ENCODE results near the gene CKMT1B. TPM values are rescaled to one million over a fixed set of nuclear protein-coding genes. Genes with fewer than 3 reads are reported as not detected.
"Not testable (repeated sequence)": the region's sequence is repeated elsewhere in the genome, so short reads cannot be mapped to it uniquely, and the experiment has no call there.

The CKMT1B gene
- total and polyA plus RNA-seq, 7 donors, result 0.83 to 153 (median 66.1) TPM; not detected in 2

DNA sequence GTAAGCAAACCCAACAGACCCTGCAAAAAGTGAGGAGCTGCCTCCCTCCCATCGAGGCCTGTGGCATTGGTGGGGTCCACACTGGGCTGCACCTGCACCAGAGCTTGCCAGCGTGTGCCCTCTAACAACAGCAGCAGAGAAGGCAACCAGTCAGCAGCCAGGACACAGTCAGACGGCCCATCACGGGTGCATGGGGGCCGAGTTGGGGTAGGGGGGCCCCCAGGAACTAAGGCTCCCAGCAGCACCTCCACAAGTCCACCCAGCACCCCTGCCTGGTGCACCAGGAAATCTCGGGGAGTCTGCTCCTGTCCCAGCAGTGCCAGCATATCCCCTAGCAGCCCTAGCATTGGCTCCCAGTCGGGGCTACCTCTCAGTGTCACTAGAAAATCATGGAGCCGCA is 23.9 kb downstream of the CKMT1B start:
- H3K4me3 ChIP-seq; H3K27ac ChIP-seq; H3K36me3 ChIP-seq; DNase-seq; H3K9me3 ChIP-seq; H3K4me1 ChIP-seq; intact Hi-C loops (cut with DNase I): not testable (repeated sequence)
- H3K27me3 ChIP-seq, result peaks cover 0 to 14% (median 0%) of the 10 kb centered on the region in 3 donors
- WGBS, 2 donors, result 65 to 84% methylated on average over 3 to 4 of the region's 8 CpGs

DNA sequence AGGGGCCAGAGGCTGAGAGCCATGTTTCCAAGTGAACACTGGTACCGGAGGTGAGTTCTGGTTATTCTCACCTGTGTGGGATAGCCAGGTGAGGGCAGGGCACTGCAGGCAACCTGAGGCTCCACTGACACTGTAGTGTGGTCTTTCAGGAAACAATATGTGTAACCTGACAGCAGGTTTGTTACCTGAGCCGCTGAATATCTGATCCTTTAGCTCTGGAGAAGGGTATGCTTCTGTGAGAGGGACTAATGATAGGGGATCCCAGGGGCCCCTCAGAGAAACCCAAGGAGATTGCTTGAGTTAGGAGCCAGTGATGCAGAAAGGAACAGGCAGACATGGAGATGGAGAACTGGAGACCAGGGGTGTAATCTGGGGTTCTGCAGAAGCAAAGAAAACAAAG is 24.9 kb downstream of the CKMT1B start, which contains the start of gene STRC:
TSS of gene STRC (minus strand) at position 101 of the 400 bp plus-strand sequence. CDS start at position 23, 78 bp downstream.
- WGBS, 2 donors, result no CpG with 5 or more reads among the region's 2 CpGs
- H3K9me3 ChIP-seq; H3K36me3 ChIP-seq; H3K4me1 ChIP-seq; intact Hi-C loops (cut with DNase I); H3K27ac ChIP-seq; DNase-seq; H3K4me3 ChIP-seq: not testable (repeated sequence)
- H3K27me3 ChIP-seq, result peaks cover 0 to 14% (median 0%) of the 10 kb centered on the region in 3 donors

GRCh38 chr15:43622068-43622799 is 28.4 kb downstream of the CKMT1B start:
- H3K27ac ChIP-seq; H3K9me3 ChIP-seq; H3K36me3 ChIP-seq; intact Hi-C loops (cut with DNase I); H3K4me3 ChIP-seq; H3K4me1 ChIP-seq; DNase-seq: not testable (repeated sequence)
- 57 to 75% methylated on average over 4 to 5 of the region's 7 CpGs for WGBS, 2 donors
- H3K27me3 ChIP-seq, result peaks cover 0 to 14% (median 0%) of the 10 kb centered on the region in 3 donors

DNA sequence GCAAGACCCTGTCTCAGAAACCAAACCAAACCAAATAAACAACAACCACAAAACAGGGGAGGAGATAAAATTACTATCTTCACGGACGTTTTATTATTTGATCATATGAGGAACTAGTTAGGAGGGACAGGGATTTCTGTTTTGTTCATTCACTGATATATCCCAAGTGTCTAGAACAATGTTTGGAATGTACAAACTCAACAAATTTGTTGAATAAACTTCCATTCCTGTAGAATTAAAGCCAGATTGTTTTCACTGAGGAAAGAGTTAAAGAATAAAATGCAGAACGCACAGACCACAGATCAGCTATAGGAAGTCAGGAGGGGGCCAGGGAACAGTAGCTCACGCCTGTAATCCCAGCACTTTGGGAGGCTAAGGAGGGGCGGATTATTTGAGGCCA is 31.3 kb downstream of the CKMT1B start:
- no peaks in the 10 kb centered on the region for H3K36me3 ChIP-seq
- TF ChIP-seq POLR2A (IDR thresholded peaks at IDR 0.05) (no peak), EP300 (IDR thresholded peaks at IDR 0.05) (no peak), POLR2AphosphoS5 (IDR thresholded peaks at IDR 0.05) (no peak)
- TF ChIP-seq, protein P1, sequence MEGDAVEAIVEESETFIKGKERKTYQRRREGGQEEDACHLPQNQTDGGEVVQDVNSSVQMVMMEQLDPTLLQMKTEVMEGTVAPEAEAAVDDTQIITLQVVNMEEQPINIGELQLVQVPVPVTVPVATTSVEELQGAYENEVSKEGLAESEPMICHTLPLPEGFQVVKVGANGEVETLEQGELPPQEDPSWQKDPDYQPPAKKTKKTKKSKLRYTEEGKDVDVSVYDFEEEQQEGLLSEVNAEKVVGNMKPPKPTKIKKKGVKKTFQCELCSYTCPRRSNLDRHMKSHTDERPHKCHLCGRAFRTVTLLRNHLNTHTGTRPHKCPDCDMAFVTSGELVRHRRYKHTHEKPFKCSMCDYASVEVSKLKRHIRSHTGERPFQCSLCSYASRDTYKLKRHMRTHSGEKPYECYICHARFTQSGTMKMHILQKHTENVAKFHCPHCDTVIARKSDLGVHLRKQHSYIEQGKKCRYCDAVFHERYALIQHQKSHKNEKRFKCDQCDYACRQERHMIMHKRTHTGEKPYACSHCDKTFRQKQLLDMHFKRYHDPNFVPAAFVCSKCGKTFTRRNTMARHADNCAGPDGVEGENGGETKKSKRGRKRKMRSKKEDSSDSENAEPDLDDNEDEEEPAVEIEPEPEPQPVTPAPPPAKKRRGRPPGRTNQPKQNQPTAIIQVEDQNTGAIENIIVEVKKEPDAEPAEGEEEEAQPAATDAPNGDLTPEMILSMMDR (IDR thresholded peaks at IDR 0.05), result no peak
- no peak for DNase-seq
- H3K9me3 ChIP-seq, result no peaks in the 10 kb centered on the region
- H3K27me3 ChIP-seq, result peaks cover 0 to 5% (median 0%) of the 10 kb centered on the region in 3 donors
- no peak overlapping the region for H3K27ac ChIP-seq
- WGBS, 2 donors, result 16 to 27% methylated on average over 5 of the region's 5 CpGs
- H3K4me1 ChIP-seq, result no peaks in the 10 kb centered on the region
- no peak overlapping the region for H3K4me3 ChIP-seq
- intact Hi-C loops (cut with DNase I), result no loop called here

GRCh38 chr15:43626937-43627336 is 33.1 kb downstream of the CKMT1B start:
- H3K27ac ChIP-seq; H3K4me3 ChIP-seq; H3K9me3 ChIP-seq; H3K4me1 ChIP-seq; H3K27me3 ChIP-seq; DNase-seq; intact Hi-C loops (cut with DNase I); H3K36me3 ChIP-seq: not testable (repeated sequence)

- H3K36me3 ChIP-seq; DNase-seq; intact Hi-C loops (cut with DNase I); H3K9me3 ChIP-seq; H3K27ac ChIP-seq; H3K27me3 ChIP-seq; H3K4me3 ChIP-seq; H3K4me1 ChIP-seq: not testable (repeated sequence)
- WGBS, 2 donors, result 84 to 90% methylated on average over 8 of the region's 8 CpGs
Measured at GRCh38 chr15:43638464-43639204, 44.8 kb downstream of the CKMT1B start.

Small RNA genes lying within 50 kb of the gene (small RNA-seq; reads per million reads assigned to genes)
- gene PDIA3P2 (0 reads per million in 3 donors), gene RNU6-554P (0 reads per million in 3 donors), gene RNU6-610P (0 reads per million in 3 donors)

Other genes with a start within 250 kb of the CKMT1B start
- gene ZSCAN29, start 223.0 kb upstream of the CKMT1B start, total RNA-seq, result 10 to 100 TPM; 14.6 to 19.7 (median 19.7) TPM
- gene ZSCAN29, start 223.0 kb upstream of the CKMT1B start, polyA plus RNA-seq, result 10 to 100 TPM in 1 of 3 donors, 1 to 10 TPM in 2; 6.0 to 11.1 (median 6.9) TPM
- gene TUBGCP4, start 222.9 kb upstream of the CKMT1B start, total RNA-seq, result 10 to 100 TPM; 10.2 to 14.6 (median 12.1) TPM
- gene TUBGCP4, start 222.9 kb upstream of the CKMT1B start, polyA plus RNA-seq, result 10 to 100 TPM in 1 of 3 donors, 1 to 10 TPM in 2; 1.8 to 11.2 (median 2.5) TPM
- 10 to 100 TPM; 38.3 to 63.4 (median 41.1) TPM for gene TP53BP1, start 100.9 kb upstream of the CKMT1B start, total RNA-seq
- 10 to 100 TPM in 1 of 3 donors, 1 to 10 TPM in 2; 1.8 to 13.5 (median 6.6) TPM for gene TP53BP1, start 100.9 kb upstream of the CKMT1B start, polyA plus RNA-seq
- gene MAP1A, start 76.4 kb upstream of the CKMT1B start, total RNA-seq, result 10 to 100 TPM; 25.2 to 61.2 (median 32.3) TPM
- gene MAP1A, start 76.4 kb upstream of the CKMT1B start, polyA plus RNA-seq, result 1 to 10 TPM in 2 of 3 donors, under 1 TPM in 1; 0.23 to 4.8 (median 1.2) TPM
- gene PPIP5K1, start 3.8 kb upstream of the CKMT1B start, total RNA-seq, result 10 to 100 TPM in 3 of 4 donors, 1 to 10 TPM in 1; 8.3 to 44.6 (median 18.3) TPM
- gene PPIP5K1, start 3.8 kb upstream of the CKMT1B start, polyA plus RNA-seq, result 10 to 100 TPM in 2 of 3 donors, 1 to 10 TPM in 1; 4.8 to 23.9 (median 13.2) TPM
- gene STRC, start 24.8 kb downstream of the CKMT1B start, total RNA-seq, result under 1 TPM in 3 of 4 donors, not detected in 1; under 0.01 to 0.71 (median 0.68) TPM
- gene STRC, start 24.8 kb downstream of the CKMT1B start, polyA plus RNA-seq, result under 1 TPM in 1 of 3 donors, not detected in 2; 0.51 TPM
- 1 to 10 TPM; 1.8 to 6.9 (median 5.2) TPM for gene CATSPER2, start 54.8 kb downstream of the CKMT1B start, total RNA-seq
- 1 to 10 TPM in 1 of 3 donors, under 1 TPM in 1, not detected in 1; under 0.01 to 3.4 TPM for gene CATSPER2, start 54.8 kb downstream of the CKMT1B start, polyA plus RNA-seq
- gene CKMT1A, start 99.8 kb downstream of the CKMT1B start, total RNA-seq, result 1 to 10 TPM in 1 of 4 donors, under 1 TPM in 1, not detected in 2; 0.36 to 1.8 TPM
- gene CKMT1A, start 99.8 kb downstream of the CKMT1B start, polyA plus RNA-seq, result 100 to 1,000 TPM in 2 of 3 donors, 10 to 100 TPM in 1; 64.3 to 114 (median 105) TPM
- gene PDIA3, start 152.4 kb downstream of the CKMT1B start, total RNA-seq, result 10 to 100 TPM; 62.0 to 66.2 (median 63.4) TPM
- 100 to 1,000 TPM in 1 of 3 donors, 10 to 100 TPM in 2; 36.6 to 430 (median 82.5) TPM for gene PDIA3, start 152.4 kb downstream of the CKMT1B start, polyA plus RNA-seq
- 1 to 10 TPM; 1.9 to 6.4 (median 4.3) TPM for gene ELL3, start 182.9 kb downstream of the CKMT1B start, total RNA-seq
- 10 to 100 TPM; 31.1 to 45.8 (median 36.0) TPM for gene ELL3, start 182.9 kb downstream of the CKMT1B start, polyA plus RNA-seq
- 100 to 1,000 TPM; 625 to 803 (median 718) TPM for gene SERF2, start 198.3 kb downstream of the CKMT1B start, total RNA-seq
- 1,000 to 10,000 TPM; 1,723 to 3,090 (median 2,981) TPM for gene SERF2, start 198.3 kb downstream of the CKMT1B start, polyA plus RNA-seq
- gene SERINC4, start 206.2 kb downstream of the CKMT1B start, total RNA-seq, result under 1 TPM in 1 of 4 donors, not detected in 3; 0.27 TPM
- gene SERINC4, start 206.2 kb downstream of the CKMT1B start, polyA plus RNA-seq, result under 1 TPM in 2 of 3 donors, not detected in 1; 0.60 to 0.61 TPM
- 10 to 100 TPM in 2 of 4 donors, 1 to 10 TPM in 2; 3.6 to 22.8 (median 10.4) TPM for gene HYPK, start 206.6 kb downstream of the CKMT1B start, total RNA-seq
- gene HYPK, start 206.6 kb downstream of the CKMT1B start, polyA plus RNA-seq, result 10 to 100 TPM; 13.8 to 22.2 (median 14.7) TPM
- gene MFAP1, start 230.7 kb downstream of the CKMT1B start, total RNA-seq, result 10 to 100 TPM; 12.7 to 20.0 (median 15.2) TPM
- gene MFAP1, start 230.7 kb downstream of the CKMT1B start, polyA plus RNA-seq, result 10 to 100 TPM; 21.0 to 27.0 (median 22.9) TPM
- gene WDR76, start 233.0 kb downstream of the CKMT1B start, total RNA-seq, result 10 to 100 TPM in 3 of 4 donors, 1 to 10 TPM in 1; 8.9 to 11.6 (median 11.0) TPM
- 1 to 10 TPM; 1.2 to 5.4 (median 2.5) TPM for gene WDR76, start 233.0 kb downstream of the CKMT1B start, polyA plus RNA-seq